Measurements from ENCODE around the gene ANKRD42.
A peak's percentile ranks its signal among the peaks of the same experiment; 100 is the strongest.

ANKRD42 gene

GRCh38 chr11:83193315-83194280 lies at the start of gene ANKRD42:
Gene ANKRD42 (plus strand): TSS chr11:83193712. CDS start chr11:83194671, 959 bp downstream.
- DNase-seq (ENCODE audit: low spot score) = peak; percentile 95

- no peak for DNase-seq (ENCODE audit: low spot score)
Observed at GRCh38 chr11:83147895-83148294, 45.6 kb upstream of the ANKRD42 start.

- DNase-seq (ENCODE audit: low spot score) = no peak
Observed at GRCh38 chr11:83150450-83150849, 43.1 kb upstream of the ANKRD42 start.

- DNase-seq (ENCODE audit: low spot score) = no peak
Observed at GRCh38 chr11:83151274-83151977, 42.1 kb upstream of the ANKRD42 start.

- no peak for DNase-seq (ENCODE audit: low spot score)
Observed at GRCh38 chr11:83152264-83152663, 41.2 kb upstream of the ANKRD42 start.

GRCh38 chr11:83153764-83154163 lies 39.7 kb upstream of the ANKRD42 start:
- no peak for DNase-seq (ENCODE audit: low spot score)

GRCh38 chr11:83156144-83156995 lies 37.1 kb upstream of the ANKRD42 start:
- DNase-seq (ENCODE audit: low spot score) = peak; percentile 97

GRCh38 chr11:83156996-83157593 lies 36.4 kb upstream of the ANKRD42 start, which contains the start of gene PCF11:
Gene PCF11 (plus strand): TSS chr11:83157131. CDS start chr11:83157440, 309 bp downstream.
- peak; percentile 55 for DNase-seq (ENCODE audit: low spot score)

- peak; percentile 66 for DNase-seq (ENCODE audit: low spot score)
Observed at GRCh38 chr11:83157594-83158356, 35.7 kb upstream of the ANKRD42 start.

GRCh38 chr11:83158357-83158786 lies 35.1 kb upstream of the ANKRD42 start:
- DNase-seq (ENCODE audit: low spot score) = no peak

GRCh38 chr11:83158965-83159901 lies 34.3 kb upstream of the ANKRD42 start:
- DNase-seq (ENCODE audit: low spot score) = no peak

- DNase-seq (ENCODE audit: low spot score) = peak; percentile 13
Observed at GRCh38 chr11:83159902-83160865, 33.3 kb upstream of the ANKRD42 start.

GRCh38 chr11:83161610-83162199 lies 31.8 kb upstream of the ANKRD42 start:
- DNase-seq (ENCODE audit: low spot score) = no peak

- no peak for DNase-seq (ENCODE audit: low spot score)
Observed at GRCh38 chr11:83162377-83162776, 31.1 kb upstream of the ANKRD42 start.

GRCh38 chr11:83166193-83166866 lies 27.2 kb upstream of the ANKRD42 start:
- no peak for DNase-seq (ENCODE audit: low spot score)

- no peak for DNase-seq (ENCODE audit: low spot score)
Observed at GRCh38 chr11:83168756-83169155, 24.8 kb upstream of the ANKRD42 start.

GRCh38 chr11:83170865-83171264 lies 22.6 kb upstream of the ANKRD42 start:
- no peak for DNase-seq (ENCODE audit: low spot score)
